Keratinocyte (primary cell): ENCODE measurements around the gene SNCAIP.

ENCODE experiments used
- CTCF ChIP-seq, 3 experiments: IDR thresholded peaks in 1 of 3; conservative IDR thresholded peaks in 1 of 3; optimal IDR thresholded peaks in 1 of 3; 2 replicates in 2 of 3; 3 replicates in 1 of 3; pipeline versions ENCODE3 to v1.5.1; 2011; ENCODE audit warnings: low read length in 3 of 3, mild to moderate bottlenecking in 3 of 3, moderate library complexity in 2 of 3, control low read depth in 1 of 3, inconsistent platforms in 1 of 3; ENCODE audit not compliant: insufficient read depth in 2 of 3; ENCODE audit errors: extremely low read depth in 1 of 3
- EZH2 ChIP-seq: IDR thresholded peaks from one replicate; pipeline ENCODE4 v1.6.1; 2012; ENCODE audit warnings: inconsistent platforms, mild to moderate bottlenecking, low read length, moderate library complexity

DNA sequence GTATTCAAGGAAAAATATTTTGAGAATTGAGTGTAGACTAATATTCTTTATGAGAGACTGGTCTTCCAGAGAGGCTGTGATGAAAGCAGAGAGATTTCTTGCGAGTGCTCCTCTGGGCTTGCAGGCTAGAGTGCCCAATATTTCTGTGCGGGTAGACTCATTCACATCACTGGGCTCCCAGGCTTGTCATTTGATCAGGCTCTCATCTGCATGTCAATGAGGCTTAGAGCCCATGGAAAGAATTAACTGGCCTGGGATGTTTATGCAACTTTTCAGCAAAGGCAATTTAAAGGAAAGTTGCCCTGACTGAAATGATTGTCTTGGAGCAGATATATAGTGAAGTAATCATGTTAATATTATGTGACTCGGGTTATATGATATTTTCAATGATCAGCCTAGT, 42.3 kb downstream of the SNCAIP start:
- TF ChIP-seq CTCF (optimal IDR thresholded peaks at IDR 0.05 in 1 of 3, IDR thresholded peaks at IDR 0.05 in 1 of 3, conservative IDR thresholded peaks at IDR 0.05 in 1 of 3; ENCODE audit: extremely low read depth in 1 of 3, insufficient read depth in 2 of 3, low read length in 3 of 3) = no peak
- no peak for TF ChIP-seq EZH2
